Measurements from ENCODE around the gene UBE3C. TPM values are rescaled to one million over a fixed set of nuclear protein-coding genes. Genes with fewer than 3 reads are reported as not detected.

UBE3C gene
- total RNA-seq, 4 donors from 2014 or later = 62.6 to 91.8 (median 73.7) TPM

GRCh38 chr7:157301610-157302120 lies 162.9 kb downstream of the UBE3C start:
- TF ChIP-seq, protein P1, sequence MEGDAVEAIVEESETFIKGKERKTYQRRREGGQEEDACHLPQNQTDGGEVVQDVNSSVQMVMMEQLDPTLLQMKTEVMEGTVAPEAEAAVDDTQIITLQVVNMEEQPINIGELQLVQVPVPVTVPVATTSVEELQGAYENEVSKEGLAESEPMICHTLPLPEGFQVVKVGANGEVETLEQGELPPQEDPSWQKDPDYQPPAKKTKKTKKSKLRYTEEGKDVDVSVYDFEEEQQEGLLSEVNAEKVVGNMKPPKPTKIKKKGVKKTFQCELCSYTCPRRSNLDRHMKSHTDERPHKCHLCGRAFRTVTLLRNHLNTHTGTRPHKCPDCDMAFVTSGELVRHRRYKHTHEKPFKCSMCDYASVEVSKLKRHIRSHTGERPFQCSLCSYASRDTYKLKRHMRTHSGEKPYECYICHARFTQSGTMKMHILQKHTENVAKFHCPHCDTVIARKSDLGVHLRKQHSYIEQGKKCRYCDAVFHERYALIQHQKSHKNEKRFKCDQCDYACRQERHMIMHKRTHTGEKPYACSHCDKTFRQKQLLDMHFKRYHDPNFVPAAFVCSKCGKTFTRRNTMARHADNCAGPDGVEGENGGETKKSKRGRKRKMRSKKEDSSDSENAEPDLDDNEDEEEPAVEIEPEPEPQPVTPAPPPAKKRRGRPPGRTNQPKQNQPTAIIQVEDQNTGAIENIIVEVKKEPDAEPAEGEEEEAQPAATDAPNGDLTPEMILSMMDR (IDR thresholded peaks at IDR 0.05; ENCODE audit: low read depth) = no peak

GRCh38 chr7:157306846-157307838 lies 168.4 kb downstream of the UBE3C start:
- TF ChIP-seq, protein P1 (IDR thresholded peaks at IDR 0.05; ENCODE audit: low read depth) = no peak

GRCh38 chr7:157309988-157310668 lies 171.4 kb downstream of the UBE3C start:
- TF ChIP-seq, protein P1 (IDR thresholded peaks at IDR 0.05; ENCODE audit: low read depth) = no peak

- TF ChIP-seq, protein P1 (IDR thresholded peaks at IDR 0.05; ENCODE audit: low read depth) = no peak
Measured at GRCh38 chr7:157310676-157311185, 172.0 kb downstream of the UBE3C start.

- TF ChIP-seq, protein P1 (IDR thresholded peaks at IDR 0.05; ENCODE audit: low read depth) = no peak
Measured at GRCh38 chr7:157312941-157313340, 174.2 kb downstream of the UBE3C start.

GRCh38 chr7:157313645-157314044 lies 174.9 kb downstream of the UBE3C start:
- TF ChIP-seq, protein P1 (IDR thresholded peaks at IDR 0.05; ENCODE audit: low read depth) = no peak
